GM18873 (cell line): ENCODE results near the gene ERMARD.

Experiments used
- ATAC-seq: cut with Tn5 transposase; IDR thresholded peaks from one replicate; pipeline ENCODE4 v1.9.1; 2021; ENCODE audit warnings: mild to moderate bottlenecking, moderate library complexity, moderate number of reproducible peaks; ENCODE audit not compliant: unreplicated experiment, low FRiP score

ERMARD gene

GRCh38 chr6:169800116-169800667, 48.8 kb downstream of the ERMARD start:
- ATAC-seq: no peak

GRCh38 chr6:169800668-169801395, 49.4 kb downstream of the ERMARD start:
- no peak for ATAC-seq

GRCh38 chr6:169801396-169802160, 50.2 kb downstream of the ERMARD start:
- ATAC-seq: no peak

GRCh38 chr6:169802790-169803189, 51.4 kb downstream of the ERMARD start:
- no peak for ATAC-seq

GRCh38 chr6:169803271-169803811, 51.9 kb downstream of the ERMARD start:
- no peak for ATAC-seq

- ATAC-seq: no peak
Observed at GRCh38 chr6:169803816-169804340, 52.5 kb downstream of the ERMARD start.

GRCh38 chr6:169804427-169804826, 53.0 kb downstream of the ERMARD start:
- ATAC-seq: no peak

GRCh38 chr6:169805242-169805838, 53.9 kb downstream of the ERMARD start:
- no peak for ATAC-seq

GRCh38 chr6:169806701-169807100, 55.3 kb downstream of the ERMARD start:
- no peak for ATAC-seq

- no peak for ATAC-seq
Observed at GRCh38 chr6:169807229-169807628, 55.8 kb downstream of the ERMARD start.

- ATAC-seq: no peak
Observed at GRCh38 chr6:169807699-169808607, 56.5 kb downstream of the ERMARD start.

- ATAC-seq: no peak
Observed at GRCh38 chr6:169808608-169808967, 57.2 kb downstream of the ERMARD start.

GRCh38 chr6:169809386-169809785, 58.0 kb downstream of the ERMARD start:
- ATAC-seq: no peak

GRCh38 chr6:169810066-169810989, 58.9 kb downstream of the ERMARD start:
- no peak for ATAC-seq

- ATAC-seq: no peak
Observed at GRCh38 chr6:169811072-169811471, 59.6 kb downstream of the ERMARD start.

GRCh38 chr6:169811521-169812256, 60.3 kb downstream of the ERMARD start:
- ATAC-seq: no peak

GRCh38 chr6:169812257-169812644, 60.8 kb downstream of the ERMARD start:
- no peak for ATAC-seq

GRCh38 chr6:169813969-169814368, 62.5 kb downstream of the ERMARD start:
- ATAC-seq: no peak
